NT2/D1 (cell line): Measurements from ENCODE around the gene HS2ST1.

ENCODE experiments used
- SUZ12 ChIP-seq: IDR thresholded peaks from 2 replicates; pipeline ENCODE4 v1.6.1; 2011; ENCODE audit not compliant: insufficient read length, insufficient read depth; ENCODE audit errors: extremely low read depth
- YY1 ChIP-seq: IDR thresholded peaks from 2 replicates; pipeline ENCODE4 v1.6.1; 2011; ENCODE audit not compliant: insufficient read length, insufficient read depth
- ZNF274 ChIP-seq: IDR thresholded peaks from 2 replicates; pipeline ENCODE4 v1.6.1; 2011; ENCODE audit warnings: mild to moderate bottlenecking, low read depth, low read length

DNA sequence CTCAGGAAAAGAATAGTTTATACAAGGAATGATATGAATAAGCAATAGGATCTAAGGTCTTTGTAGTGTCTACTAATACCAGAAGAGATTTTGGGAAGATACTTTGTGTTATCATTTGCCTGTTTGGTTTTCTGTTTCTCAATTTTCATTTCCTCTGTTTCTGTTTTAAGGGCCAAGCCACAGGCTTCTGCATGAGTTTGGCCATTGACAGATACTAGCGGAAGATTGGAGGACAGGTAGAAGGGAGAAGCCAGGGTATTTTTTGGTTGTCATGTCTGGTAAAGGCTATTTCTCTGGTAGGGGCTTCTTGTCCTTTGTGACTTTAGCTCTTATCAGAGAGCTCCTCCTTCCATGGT is 51.4 kb downstream of the HS2ST1 start:
- no peak for TF ChIP-seq ZNF274
- TF ChIP-seq YY1 = no peak
- TF ChIP-seq SUZ12 = no peak
